ENCODE measurements around the gene SH3RF1. TPM values are rescaled to one million over a fixed set of nuclear protein-coding genes. Genes with fewer than 3 reads are reported as not detected.

Gene SH3RF1
- total and polyA plus RNA-seq, 2 of the 13 experiments (the other 11 are each of a cell fraction or from before 2014, with no cell fraction given) = 3.1 to 3.2 TPM

- ChIA-PET CTCF (ENCODE audit: low intra/inter-chr PET ratio, low total read pairs) (no interaction called here), POLR2A (no interaction called here)
- Histone ChIP-seq H4K20me1 (ENCODE audit: insufficient read depth, low read length) (no peaks in the 10 kb centered on the region), H3K4me1 (ENCODE audit: insufficient read depth, low read length) (peaks cover 56% of the 10 kb centered on the region), H2AFZ (ENCODE audit: low read length) (no peak overlapping the region), H3K9ac (ENCODE audit: insufficient read depth, low read depth, low read length) (no peak overlapping the region), H3K79me2 (ENCODE audit: insufficient read depth, low read length) (no peaks in the 10 kb centered on the region), H3K4me2 (ENCODE audit: low read depth, low read length) (no peak overlapping the region), H3K36me3 (replicated peaks in 1 of 2; ENCODE audit: control insufficient read depth in 1 of 2, insufficient read depth in 2 of 2, low read length in 2 of 2) (no peaks in the 10 kb centered on the region), H3K27me3 (ENCODE audit: control insufficient read depth in 1 of 2, insufficient read depth in 2 of 2, low read length in 2 of 2) (no peaks in the 10 kb centered on the region), H3K4me3 (replicated peaks in 1 of 3; ENCODE audit: insufficient read depth in 1 of 3, low read depth in 2 of 3, low read length in 3 of 3) (no peak overlapping the region), H3K9me3 (ENCODE audit: low read length) (peaks cover 8% of the 10 kb centered on the region; the same call in 1 of the 2 replicates), H3K27ac (ENCODE audit: extremely low read length, insufficient read depth, low read length) (no peak overlapping the region)
- in situ Hi-C loops (cut with HindIII; ENCODE audit: extremely low pct_ligation_motif_present, low pct_unique_long_range_greater_than_20kb) (no loop called here), intact Hi-C loops (cut with micrococcal nuclease; ENCODE audit: unreplicated experiment) (no loop called here)
- WGBS (ENCODE audit: low lambda C conversion rate) = 91% methylated on average over 5 of the region's 5 CpGs
- FAIRE-seq (no peak), ATAC-seq (no peak), DNase-seq (ENCODE audit: low spot score) (no peak)
- BruUV-seq (replicated peaks) = no TSS peak
- TF ChIP-seq HNRNPK (IDR thresholded peaks at IDR 0.05; ENCODE audit: low read depth, low read length, poor library complexity, severe bottlenecking) (no peak), MAFK (conservative IDR thresholded peaks at IDR 0.05 in 1 of 2, IDR thresholded peaks at IDR 0.05 in 1 of 2; ENCODE audit: low read length in 2 of 2) (peak; percentile 45 to 67; a peak in 3 of 4 replicates)
These were observed 203.8 kb downstream of the SH3RF1 start for GRCh38 chr4:169066934-169067333.

DNA sequence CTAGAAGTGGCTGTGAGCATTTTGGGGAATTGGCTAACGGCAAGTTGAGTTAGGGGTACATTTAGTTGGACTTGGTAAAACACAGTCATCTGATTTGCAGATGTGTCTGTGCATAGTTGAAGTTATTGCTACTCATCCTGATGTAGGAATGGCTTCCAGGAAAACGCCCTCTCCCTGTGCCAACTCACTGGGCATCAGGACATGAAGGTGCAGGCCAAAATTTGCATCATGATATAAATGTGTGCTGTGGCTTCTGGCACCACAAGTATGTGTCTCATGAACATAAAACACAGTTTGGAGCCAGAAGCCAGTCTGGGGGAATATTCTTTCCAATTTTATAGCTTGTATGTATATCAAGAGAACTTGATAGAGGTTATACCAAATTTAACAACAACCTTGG lies 206.5 kb downstream of the SH3RF1 start:
- H3K9me3 ChIP-seq (ENCODE audit: low read length) = no peaks in the 10 kb centered on the region

More for the DNA sequence above, 206.5 kb downstream of the SH3RF1 start:
- CTCF ChIA-PET (ENCODE audit: low intra/inter-chr PET ratio, low total read pairs) = no interaction called here
- FAIRE-seq (no peak), DNase-seq (ENCODE audit: low spot score) (no peak), ATAC-seq (no peak)
- Histone ChIP-seq H3K36me3 (replicated peaks in 1 of 2; ENCODE audit: control insufficient read depth in 1 of 2, insufficient read depth in 2 of 2, low read length in 2 of 2) (no peaks in the 10 kb centered on the region), H3K4me1 (ENCODE audit: insufficient read depth, low read length) (peaks cover 47% of the 10 kb centered on the region), H4K20me1 (ENCODE audit: insufficient read depth, low read length) (no peaks in the 10 kb centered on the region), H2AFZ (ENCODE audit: low read length) (no peak overlapping the region), H3K79me2 (ENCODE audit: insufficient read depth, low read length) (no peaks in the 10 kb centered on the region), H3K4me2 (ENCODE audit: low read depth, low read length) (no peak overlapping the region), H3K9ac (ENCODE audit: insufficient read depth, low read depth, low read length) (no peak overlapping the region), H3K4me3 (replicated peaks in 1 of 3; ENCODE audit: insufficient read depth in 1 of 3, low read depth in 2 of 3, low read length in 3 of 3) (no peak overlapping the region), H3K27me3 (ENCODE audit: control insufficient read depth in 1 of 2, insufficient read depth in 2 of 2, low read length in 2 of 2) (no peaks in the 10 kb centered on the region), H3K27ac (ENCODE audit: extremely low read length, insufficient read depth, low read length) (no peak overlapping the region)
- intact Hi-C loops (cut with micrococcal nuclease; ENCODE audit: unreplicated experiment) = no loop called here
- POLR2A ChIA-PET = no interaction called here
- no peak for TF ChIP-seq YEATS2 (CRISPR knock-in tag; IDR thresholded peaks at IDR 0.05; ENCODE audit: borderline replicate concordance)
- no peak for TF ChIP-seq CAMTA2 (CRISPR knock-in tag; IDR thresholded peaks at IDR 0.05; ENCODE audit: borderline replicate concordance)
- no peak for TF ChIP-seq CENPBD1 (CRISPR knock-in tag; IDR thresholded peaks at IDR 0.05; ENCODE audit: borderline replicate concordance, low read depth)
- TF ChIP-seq KMT2B (CRISPR knock-in tag; IDR thresholded peaks at IDR 0.05) = no peak
- no peak for TF ChIP-seq BRCA1 (CRISPR knock-in tag; IDR thresholded peaks at IDR 0.05)
- TF ChIP-seq ZNF768 (CRISPR knock-in tag; IDR thresholded peaks at IDR 0.05) = no peak
- TF ChIP-seq, protein P1, sequence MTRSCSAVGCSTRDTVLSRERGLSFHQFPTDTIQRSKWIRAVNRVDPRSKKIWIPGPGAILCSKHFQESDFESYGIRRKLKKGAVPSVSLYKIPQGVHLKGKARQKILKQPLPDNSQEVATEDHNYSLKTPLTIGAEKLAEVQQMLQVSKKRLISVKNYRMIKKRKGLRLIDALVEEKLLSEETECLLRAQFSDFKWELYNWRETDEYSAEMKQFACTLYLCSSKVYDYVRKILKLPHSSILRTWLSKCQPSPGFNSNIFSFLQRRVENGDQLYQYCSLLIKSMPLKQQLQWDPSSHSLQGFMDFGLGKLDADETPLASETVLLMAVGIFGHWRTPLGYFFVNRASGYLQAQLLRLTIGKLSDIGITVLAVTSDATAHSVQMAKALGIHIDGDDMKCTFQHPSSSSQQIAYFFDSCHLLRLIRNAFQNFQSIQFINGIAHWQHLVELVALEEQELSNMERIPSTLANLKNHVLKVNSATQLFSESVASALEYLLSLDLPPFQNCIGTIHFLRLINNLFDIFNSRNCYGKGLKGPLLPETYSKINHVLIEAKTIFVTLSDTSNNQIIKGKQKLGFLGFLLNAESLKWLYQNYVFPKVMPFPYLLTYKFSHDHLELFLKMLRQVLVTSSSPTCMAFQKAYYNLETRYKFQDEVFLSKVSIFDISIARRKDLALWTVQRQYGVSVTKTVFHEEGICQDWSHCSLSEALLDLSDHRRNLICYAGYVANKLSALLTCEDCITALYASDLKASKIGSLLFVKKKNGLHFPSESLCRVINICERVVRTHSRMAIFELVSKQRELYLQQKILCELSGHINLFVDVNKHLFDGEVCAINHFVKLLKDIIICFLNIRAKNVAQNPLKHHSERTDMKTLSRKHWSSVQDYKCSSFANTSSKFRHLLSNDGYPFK (CRISPR knock-in tag; IDR thresholded peaks at IDR 0.05; ENCODE audit: borderline replicate concordance) = no peak
- TF ChIP-seq ZBTB7A (CRISPR knock-in tag; IDR thresholded peaks at IDR 0.05) = no peak
- no peak for TF ChIP-seq HNRNPLL (IDR thresholded peaks at IDR 0.05; ENCODE audit: low read depth, low read length, poor library complexity, severe bottlenecking)
- TF ChIP-seq HMG20B (CRISPR knock-in tag; conservative IDR thresholded peaks at IDR 0.05) = no peak
- TF ChIP-seq ZFX (CRISPR knock-in tag; IDR thresholded peaks at IDR 0.05; ENCODE audit: low read depth) = no peak
- TF ChIP-seq, protein P2, sequence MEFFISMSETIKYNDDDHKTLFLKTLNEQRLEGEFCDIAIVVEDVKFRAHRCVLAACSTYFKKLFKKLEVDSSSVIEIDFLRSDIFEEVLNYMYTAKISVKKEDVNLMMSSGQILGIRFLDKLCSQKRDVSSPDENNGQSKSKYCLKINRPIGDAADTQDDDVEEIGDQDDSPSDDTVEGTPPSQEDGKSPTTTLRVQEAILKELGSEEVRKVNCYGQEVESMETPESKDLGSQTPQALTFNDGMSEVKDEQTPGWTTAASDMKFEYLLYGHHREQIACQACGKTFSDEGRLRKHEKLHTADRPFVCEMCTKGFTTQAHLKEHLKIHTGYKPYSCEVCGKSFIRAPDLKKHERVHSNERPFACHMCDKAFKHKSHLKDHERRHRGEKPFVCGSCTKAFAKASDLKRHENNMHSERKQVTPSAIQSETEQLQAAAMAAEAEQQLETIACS (CRISPR knock-in tag; IDR thresholded peaks at IDR 0.05) = no peak
- 67% methylated on average over 2 of the region's 2 CpGs for WGBS (ENCODE audit: low lambda C conversion rate)
- no TSS peak for BruUV-seq (replicated peaks)
- in situ Hi-C loops (cut with HindIII; ENCODE audit: extremely low pct_ligation_motif_present, low pct_unique_long_range_greater_than_20kb) = no loop called here

Data from HepG2 (cell line).